NCI-H460 (cell line): ENCODE results near the gene CCDC91. TPM values are rescaled to one million over a fixed set of nuclear protein-coding genes. Genes with fewer than 3 reads are reported as not detected.
"Not testable (repeated sequence)": the region's sequence is repeated elsewhere in the genome, so short reads cannot be mapped to it uniquely, and the experiment has no call there.

Experiments used
- DNase-seq: peaks from one replicate; pipeline ENCODE4 v3.0.0-alpha.2; 2016; ENCODE audit warnings: low read depth; ENCODE audit errors: extremely low read depth
- total RNA-seq: library from RNA; depleted of rRNA; stranded (reverse); fragments of >200 nt; shearing (Covaris generic); gene quantifications from 2 replicates; pipeline ENCODE4 v1.2.3, GENCODE V29; 2014

Gene CCDC91
- total RNA-seq, 1 experiment from 2014 or later = 20.2 TPM

- DNase-seq = no peak
Measured at GRCh38 chr12:28443337-28443736, 253.1 kb downstream of the CCDC91 start.

GRCh38 chr12:28446031-28446430 lies 255.8 kb downstream of the CCDC91 start:
- no peak for DNase-seq

- DNase-seq = no peak
Measured at GRCh38 chr12:28453686-28454085, 263.4 kb downstream of the CCDC91 start.

DNA sequence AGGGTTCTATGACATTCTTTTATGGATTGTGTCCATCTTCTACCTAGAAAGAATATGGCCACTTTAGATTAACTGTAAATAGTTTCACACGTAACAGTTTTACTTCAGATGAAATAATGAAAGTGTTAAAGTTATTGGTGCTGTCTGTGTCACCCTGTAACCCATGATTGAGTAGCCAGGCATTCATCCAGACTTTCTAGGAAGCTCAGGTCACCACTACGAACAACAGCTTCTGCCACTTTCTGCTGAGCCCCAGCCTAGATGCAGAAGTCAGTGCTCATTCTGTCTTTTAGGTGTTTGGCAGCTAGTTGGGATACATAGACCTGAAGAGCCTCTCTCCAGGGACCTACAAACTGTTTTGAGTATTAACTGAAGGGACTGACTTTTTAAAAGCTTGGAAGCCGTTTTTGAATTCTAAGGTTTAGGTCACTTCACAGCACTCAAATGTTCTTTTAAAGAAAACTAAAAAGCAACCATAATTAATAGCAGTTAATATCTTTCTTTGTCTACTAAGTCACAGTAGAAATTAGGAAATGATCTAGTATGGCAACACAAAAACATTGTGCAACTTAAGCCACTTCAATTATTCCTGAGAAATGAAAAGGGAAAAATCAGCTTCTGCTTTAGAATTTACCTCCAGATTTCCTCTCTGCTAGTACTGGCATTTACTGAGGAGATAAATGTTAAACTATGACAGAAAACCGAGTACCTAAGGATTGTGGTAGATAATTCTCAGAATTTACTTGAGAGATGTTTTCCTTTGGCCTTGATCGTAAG lies 266.9 kb downstream of the CCDC91 start:
- DNase-seq = no peak

DNA sequence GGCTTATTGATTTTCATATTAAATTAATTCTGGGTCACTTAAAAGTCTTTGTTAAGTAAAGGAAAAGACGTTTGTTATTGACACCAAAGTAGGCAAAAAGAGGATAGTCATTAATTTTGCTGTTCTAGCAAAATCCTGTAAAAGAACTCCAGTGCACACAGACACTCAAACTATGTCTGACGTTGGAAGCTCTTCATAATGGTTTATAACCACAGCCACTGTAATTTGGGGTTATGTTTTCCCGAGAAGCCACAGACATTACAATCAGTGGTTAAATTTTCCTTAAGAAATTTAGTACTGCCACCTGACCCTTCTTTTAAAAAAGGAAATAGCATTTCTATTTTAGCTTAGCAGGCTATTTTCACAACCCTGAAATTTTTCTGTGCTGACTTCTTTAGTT lies 267.5 kb downstream of the CCDC91 start:
- DNase-seq = no peak

DNA sequence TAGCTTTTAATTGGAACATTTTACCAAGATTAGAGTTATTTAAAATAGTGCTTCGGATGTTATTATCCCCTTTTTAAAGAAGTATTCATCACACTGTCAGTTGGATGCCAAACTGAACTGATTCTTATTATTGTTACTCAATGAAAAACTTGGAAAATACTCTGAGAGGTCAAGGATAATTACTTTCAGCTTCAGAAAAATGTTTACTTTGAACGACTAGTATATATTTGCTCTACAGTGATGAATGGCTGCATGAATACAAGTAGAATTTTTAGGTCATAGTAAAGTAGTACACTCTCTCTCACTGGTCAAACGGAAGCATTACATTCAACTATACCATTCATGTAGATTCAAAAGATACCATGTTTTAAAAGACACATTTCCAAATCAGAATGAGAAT lies 269.2 kb downstream of the CCDC91 start:
- no peak for DNase-seq

GRCh38 chr12:28460420-28461130 lies 270.3 kb downstream of the CCDC91 start:
- DNase-seq = no peak

GRCh38 chr12:28463396-28463795 lies 273.1 kb downstream of the CCDC91 start:
- DNase-seq = no peak

DNA sequence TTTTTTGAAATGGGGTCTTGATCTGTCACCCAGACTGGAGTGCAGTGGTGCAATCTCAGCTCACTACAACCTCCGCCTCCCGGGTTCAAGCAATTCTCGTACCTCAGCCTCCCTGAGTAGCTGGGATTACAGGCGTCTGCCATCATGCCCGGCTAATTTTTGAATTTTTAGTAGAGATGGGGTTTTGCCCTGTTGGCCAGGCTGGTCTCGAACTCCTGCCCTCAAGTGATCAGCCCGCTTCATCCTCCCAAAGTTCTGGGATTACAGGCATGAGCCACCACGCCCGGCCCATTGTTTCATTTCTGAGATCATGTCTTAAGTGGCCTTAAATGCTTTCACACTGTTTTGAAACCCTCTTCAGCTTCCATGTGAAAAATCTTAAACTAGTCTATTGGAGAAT lies 281.5 kb downstream of the CCDC91 start:
- DNase-seq = not testable (repeated sequence)

DNA sequence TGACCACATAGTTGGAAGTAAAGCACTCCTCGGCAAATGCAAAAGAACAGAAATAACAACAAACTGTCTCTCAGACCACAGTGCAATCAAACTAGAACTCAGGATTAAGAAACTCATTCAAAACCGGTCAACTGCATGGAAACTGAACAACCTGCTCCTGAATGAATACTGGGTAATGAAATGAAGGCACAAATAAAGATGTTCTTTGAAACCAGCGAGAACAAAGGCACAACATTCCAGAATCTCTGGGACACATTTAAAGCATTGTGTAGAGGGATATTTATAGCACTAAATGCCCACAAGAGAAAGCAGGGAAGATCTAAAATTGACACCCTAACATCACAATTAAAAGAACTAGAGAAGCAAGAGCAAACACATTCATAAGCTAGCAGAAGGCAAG lies 285.9 kb downstream of the CCDC91 start:
- not testable (repeated sequence) for DNase-seq

- not testable (repeated sequence) for DNase-seq
Measured at GRCh38 chr12:28479097-28479496, 288.8 kb downstream of the CCDC91 start.

DNA sequence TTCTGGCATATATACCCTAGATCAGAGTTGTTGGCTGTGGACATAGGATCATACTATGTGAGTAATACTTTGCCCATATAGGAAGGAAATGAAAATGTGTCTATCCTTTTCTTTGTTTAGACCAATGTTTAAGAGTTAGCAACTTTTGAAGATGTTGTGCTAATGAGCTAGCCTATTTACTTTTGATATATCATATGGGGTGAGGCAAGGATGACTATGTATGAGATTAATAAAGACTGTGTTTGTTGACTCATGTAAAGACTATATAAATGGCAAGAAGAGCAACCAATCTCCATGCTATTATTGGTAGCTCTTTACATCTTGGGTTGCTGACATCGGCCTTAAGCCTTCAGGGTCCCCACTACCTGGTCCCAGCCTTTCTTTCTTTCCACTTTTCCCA lies 289.4 kb downstream of the CCDC91 start:
- DNase-seq = no peak

DNA sequence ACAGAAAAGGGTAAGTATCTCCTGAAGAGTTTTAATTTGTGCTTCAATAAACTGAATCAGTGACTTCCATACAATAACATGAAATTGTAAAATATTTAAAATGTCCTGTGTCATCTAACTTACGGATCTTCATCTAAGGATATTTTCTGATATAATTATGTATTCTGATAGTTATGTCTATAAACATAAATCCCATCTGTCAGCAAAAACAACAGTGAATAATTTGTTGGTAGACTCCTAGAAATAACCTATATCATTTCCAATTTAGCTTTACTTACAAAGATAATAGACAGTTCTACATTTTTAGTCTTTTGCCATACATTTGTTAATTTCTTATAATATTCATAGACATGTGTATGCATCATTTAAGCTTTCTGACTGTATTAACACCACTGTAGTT lies 293.9 kb downstream of the CCDC91 start:
- no peak for DNase-seq

GRCh38 chr12:28486521-28486920 lies 296.3 kb downstream of the CCDC91 start:
- no peak for DNase-seq

GRCh38 chr12:28489246-28489645 lies 299.0 kb downstream of the CCDC91 start:
- DNase-seq = no peak

GRCh38 chr12:28497889-28498411 lies 307.7 kb downstream of the CCDC91 start:
- DNase-seq = no peak

DNA sequence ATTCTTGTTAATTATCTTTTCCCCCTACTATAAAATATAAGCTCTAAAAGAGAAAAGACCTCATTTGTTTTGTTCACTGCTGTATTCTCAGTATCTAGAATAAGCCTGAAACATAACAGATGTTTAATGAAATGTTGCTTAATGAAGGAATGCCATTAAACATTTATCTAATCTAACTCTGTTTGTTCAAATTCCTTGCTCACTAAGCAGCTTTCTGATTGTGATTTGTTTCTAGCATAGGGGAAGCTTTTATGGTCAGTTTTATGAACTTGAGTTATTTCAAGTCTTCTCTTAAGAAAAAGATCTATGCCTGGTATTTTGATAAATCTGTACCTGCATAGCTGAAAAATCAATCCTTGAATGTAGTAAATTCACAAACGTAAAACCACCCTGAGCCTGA lies 308.6 kb downstream of the CCDC91 start:
- no peak for DNase-seq

GRCh38 chr12:28500373-28501024 lies 310.2 kb downstream of the CCDC91 start:
- DNase-seq = no peak

DNA sequence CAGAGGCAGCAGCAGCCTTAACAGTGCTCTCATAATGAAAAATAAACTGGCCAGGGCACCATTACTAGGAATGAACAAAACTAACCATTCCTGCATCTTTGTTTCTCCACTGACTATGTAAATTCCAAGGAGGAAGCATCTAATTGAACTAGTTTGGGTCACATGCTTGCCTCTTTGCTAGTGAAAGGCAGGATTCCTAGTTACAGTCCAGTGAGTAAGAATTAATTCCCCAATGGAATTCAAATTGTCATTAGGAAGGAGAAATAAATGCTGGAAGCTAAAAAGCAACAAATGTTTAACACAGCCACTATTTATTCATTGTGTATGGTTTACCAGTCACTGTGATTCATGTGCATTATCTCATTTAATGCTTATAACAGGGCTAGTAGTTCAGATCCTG lies 316.0 kb downstream of the CCDC91 start:
- no peak for DNase-seq

DNA sequence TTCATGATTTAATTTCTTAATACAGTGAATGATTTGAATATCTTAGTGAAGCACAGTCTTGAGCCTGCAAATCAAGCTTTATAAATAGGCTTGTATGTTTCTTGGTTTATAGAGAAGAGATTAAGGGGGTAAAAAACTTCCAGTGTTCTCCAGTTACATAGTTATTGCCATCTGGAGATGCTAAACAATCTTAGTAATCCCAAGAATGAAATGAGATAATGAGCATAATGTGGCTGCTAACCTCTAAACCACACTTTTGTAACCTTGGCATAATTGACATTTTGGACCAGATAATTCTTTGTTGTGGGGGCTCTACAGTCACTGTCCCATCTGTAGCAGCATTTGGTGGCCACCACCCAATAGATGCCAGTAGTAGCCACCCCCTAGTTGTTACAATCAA lies 316.8 kb downstream of the CCDC91 start:
- DNase-seq = no peak

DNA sequence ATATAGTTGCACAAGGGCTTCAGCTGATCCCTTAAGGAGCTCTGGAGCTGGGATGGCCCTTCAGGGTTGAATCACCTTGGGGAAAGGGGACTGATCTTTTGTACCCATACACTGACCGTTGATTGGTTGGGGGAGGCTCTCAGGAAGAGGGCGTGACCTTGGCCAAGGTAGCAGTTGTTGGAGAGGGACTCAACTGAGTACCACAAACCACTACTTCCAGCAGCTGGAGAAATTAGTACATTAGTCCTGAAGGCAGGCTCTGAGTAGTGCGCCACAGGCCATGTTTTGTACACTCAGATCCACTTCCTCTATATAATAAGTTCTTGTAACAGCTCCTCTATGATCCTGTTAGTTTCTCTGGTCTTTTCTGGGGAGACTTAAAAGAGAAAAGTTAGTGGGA lies 317.6 kb downstream of the CCDC91 start:
- DNase-seq = no peak
